HG02870 (cell line): Measurements from ENCODE around the gene NRSN2.
A peak's percentile ranks its signal among the peaks of the same experiment; 100 is the strongest.
"Not testable (repeated sequence)": the region's sequence is repeated elsewhere in the genome, so short reads cannot be mapped to it uniquely, and the experiment has no call there.

Experiments
- ATAC-seq: cut with Tn5 transposase; IDR thresholded peaks from one replicate; pipeline ENCODE4 v1.9.1; 2021; ENCODE audit warnings: mild to moderate bottlenecking, moderate library complexity; ENCODE audit not compliant: unreplicated experiment

The NRSN2 gene

DNA sequence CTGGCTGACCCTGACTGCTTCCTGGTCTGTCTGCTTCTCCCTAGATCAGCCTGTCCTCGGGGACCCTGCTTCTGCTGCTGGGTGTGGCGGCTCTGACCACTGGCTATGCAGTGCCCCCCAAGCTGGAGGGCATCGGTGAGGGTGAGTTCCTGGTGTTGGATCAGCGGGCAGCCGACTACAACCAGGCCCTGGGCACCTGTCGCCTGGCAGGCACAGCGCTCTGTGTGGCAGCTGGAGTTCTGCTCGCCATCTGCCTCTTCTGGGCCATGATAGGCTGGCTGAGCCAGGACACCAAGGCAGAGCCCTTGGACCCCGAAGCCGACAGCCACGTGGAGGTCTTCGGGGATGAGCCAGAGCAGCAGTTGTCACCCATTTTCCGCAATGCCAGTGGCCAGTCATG is 6.3 kb downstream of the NRSN2 start:
- no peak for ATAC-seq

DNA sequence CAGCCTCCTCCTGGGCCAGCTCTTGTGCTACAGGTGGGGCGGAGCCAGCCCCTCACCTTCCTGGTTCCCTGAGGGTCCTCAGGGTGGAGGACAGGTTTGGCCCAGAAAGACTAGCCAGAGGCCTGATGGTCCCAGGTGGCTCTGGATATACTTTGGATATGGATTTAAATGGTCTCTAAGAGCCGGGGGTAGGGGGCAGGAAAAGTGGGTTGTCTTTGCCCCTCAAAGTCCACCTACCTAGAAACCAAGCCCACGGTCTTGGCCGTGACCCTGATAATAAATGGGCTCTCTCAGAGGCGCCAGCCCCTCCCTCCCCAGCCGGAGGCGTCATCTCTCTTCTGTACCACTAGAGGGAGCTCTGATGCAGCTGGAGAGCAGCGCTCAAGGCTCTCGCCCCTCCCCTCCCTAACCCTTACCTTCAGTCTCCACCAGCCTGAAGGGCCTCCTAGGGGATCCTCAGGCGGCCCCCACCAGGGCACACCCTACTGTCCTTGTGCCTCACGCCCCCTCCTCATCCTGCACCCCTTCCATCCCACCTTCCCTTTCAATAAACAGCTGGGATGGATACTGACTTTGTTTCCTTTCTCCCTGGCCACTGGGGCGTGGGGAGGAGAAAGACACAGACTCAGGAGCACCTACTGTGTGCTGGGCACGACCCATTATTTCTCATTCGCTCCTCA is 7.5 kb downstream of the NRSN2 start:
- ATAC-seq = peak; percentile 86

DNA sequence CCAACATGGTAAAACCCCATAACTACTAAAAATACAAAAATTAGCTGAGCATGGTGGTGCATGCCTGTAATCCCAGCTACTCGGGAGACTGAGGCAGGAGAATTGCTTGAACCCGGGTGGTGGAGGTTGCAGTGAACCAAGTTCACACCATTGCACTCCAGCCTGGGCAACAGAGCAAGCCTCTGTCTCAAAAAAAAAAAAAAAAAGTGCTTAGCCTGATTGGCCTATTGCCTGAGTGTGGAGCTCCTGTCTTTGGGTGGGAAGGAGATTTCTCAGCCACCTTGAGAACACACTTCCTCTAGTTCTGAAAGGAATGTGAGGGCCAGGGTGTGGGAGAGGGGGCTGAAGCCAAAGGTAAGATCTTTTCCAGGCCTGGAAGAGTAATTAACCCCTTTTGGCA is 9.2 kb downstream of the NRSN2 start:
- ATAC-seq = not testable (repeated sequence)

DNA sequence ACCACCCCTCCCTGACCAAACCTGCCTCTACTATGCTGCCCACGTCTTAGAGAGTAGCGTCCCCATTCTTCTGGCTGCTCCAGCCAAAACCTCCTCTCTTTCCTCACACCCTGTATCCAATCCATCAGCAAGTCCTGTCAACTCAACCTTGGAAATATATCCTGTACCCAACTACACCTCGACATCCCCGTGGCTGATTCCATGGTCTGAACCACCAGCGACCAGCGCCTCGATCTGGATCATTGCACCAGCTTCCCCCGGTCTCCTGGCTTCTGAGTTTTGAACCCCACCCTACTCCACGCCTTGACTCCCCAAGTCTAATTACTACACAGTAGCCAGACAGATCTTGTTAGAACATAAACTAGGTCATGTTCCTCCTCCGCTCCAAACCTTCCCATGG is 9.8 kb downstream of the NRSN2 start:
- ATAC-seq = no peak

DNA sequence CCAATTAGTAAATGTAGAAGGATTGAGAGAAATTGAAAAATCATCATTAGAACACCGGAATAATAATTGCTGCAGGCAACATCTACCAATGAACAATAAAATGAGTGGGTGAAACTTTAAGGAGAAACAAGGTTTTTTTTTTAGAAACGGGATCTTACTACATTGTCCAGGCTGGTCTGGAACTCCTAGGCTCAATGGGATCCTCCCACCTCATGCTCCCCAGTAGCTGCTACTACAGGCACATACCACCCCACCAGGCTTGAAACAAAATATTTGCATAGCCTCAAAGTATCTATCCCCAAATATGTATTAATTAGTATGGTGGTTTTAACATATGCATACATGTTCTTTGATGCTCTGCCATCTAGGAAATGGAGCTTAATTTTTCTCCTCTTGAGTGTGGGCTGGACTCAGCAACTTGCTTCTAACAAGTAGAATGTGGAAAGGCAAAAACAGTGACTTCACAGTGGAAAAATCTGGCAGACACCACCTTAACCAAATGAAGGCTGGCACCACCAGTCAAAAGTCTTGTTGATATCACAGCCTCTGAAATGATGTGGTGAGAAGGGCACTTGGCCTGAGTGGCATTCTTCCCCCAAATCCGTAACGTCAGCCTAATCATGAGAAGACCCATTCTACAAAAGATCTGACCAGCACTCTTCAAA is 12.1 kb downstream of the NRSN2 start:
- ATAC-seq = no peak

DNA sequence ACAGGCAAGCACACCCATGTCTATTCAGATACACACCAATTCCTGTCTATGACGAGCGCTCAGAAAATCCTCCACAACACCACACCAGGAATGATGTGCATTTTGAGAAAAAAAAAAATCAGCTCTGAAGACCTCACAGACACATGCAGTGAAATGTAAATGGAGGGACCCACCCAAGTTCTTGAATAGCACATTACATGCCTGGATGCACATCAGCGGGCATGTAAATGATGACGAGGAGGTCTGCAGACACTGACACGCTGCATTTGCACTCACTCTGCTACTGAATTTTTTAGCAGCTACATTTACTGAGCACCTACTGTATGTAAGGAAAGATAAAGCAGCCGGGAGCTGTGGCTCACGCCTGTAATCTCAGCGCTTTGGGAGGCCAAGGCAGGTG is 14.7 kb downstream of the NRSN2 start:
- no peak for ATAC-seq

DNA sequence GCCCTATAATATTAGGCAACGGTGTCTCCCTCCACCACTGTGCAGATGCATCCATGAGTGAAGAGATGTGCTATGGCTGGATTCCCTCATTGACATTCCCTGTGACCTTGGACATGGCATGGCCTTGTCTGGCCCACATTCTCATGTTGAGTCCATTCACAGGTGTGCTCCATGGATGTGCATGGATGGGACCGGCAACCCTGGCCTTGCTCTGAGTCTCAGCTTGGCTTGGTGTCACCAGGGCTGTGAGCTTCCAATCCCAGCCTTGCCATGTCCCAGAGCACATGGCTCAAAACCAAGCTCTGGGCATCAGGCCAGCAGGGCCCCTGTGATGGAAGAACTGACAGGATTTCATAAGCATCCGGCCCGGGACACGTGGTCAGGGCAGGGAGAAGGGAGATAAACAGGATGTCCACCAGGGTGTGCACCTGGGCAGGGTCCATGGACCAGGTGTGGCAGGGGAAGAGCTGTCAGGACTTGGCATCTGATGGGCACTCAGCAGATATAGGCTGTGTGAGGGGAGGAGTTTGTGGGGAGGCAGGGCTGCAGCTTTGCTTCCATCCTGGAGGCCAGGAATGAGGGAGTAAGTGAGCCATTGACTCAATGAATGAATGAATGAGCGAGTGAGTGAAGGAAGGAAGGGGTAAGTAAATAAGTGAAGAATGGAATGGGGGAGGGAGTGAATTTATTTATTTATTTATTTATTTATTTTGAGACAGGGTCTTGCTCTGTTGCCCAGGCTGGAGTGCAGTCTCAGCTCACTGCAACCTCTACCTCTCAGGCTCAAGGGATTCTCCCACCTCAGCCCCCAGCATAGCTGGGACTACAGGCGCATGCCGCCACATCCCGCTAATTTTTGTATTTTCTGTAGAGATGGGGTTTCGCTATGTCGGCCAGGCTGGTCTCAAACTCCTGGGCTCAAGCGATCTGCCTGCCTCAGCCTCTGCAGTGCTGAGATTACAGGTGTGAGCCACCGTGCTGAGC is 15.7 kb downstream of the NRSN2 start:
- ATAC-seq = no peak

DNA sequence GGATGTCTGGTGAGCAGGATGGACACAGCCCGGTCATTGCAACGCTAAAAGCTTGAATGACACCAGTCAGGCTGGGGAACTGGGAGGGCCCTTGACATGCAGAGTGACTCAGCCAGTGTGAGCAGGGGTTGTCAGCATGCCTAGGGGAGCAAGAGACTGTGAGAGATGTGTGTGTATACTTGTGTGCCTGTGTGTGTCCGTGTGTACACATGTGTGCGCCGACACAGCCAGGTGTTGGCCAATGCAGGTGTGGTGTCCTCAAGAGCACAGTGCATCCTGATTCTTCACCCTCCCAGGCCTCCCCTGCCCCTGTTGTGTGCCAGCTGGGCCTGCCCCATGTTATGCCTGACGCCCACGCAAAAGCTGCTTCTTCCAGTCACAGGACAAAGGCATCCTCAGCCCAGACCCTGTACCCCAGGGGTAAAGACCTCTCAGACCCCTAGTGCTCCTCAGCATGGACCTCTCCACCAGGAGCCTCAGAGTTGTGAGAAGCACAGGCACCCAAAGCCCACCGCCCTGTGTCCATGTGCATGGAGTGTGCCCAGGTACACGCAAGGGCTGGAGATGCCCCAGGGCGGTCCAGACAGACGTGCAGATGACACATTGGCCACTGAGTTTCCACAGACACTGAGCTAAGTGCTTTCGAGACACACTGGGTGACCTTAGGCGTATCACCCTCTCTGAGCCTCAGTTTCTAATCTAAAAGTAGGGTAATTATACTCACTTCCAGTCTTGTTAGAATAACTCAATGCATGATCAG is 16.6 kb downstream of the NRSN2 start:
- no peak for ATAC-seq

DNA sequence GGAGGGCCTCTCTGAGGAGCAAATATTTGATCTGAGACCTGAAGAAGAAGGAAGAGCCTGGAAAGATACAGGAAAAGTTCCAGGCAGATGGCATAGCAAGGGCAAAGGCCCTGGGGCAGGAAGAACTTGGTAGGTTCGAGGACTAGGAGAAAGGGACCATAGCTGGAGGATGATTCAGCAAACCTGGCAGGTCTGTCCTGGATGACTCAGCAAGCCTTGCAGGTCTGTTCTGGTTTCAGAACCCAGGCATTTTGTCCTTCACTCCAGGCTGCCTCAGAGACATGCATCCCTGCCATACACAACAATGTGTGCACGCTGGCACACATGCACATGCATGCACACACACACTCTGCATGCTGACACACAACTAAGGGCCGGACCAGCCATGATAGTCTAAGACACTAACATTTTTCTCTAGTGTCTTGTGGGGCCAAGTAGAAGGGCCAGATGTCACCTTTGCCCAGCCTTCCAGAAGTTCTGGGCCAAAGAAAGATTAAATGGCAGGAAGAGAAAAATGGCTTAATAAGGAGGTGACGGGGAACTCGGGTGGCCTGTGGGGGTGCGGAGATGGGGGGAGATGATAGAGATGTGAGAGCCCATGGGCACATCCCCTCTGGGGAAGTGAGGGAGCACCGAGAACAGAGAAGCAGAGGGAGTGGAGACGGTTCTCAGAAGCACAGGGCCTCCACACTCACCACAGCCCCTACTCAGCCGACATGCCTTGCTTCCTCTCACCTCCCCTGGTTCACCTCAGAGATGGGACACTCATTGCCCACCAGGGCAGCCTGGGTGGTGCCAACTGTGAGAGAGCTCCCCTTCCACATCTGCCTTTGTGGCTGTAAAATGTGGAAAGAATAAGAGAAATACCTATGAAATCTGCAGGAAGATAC is 18.2 kb downstream of the NRSN2 start:
- ATAC-seq = no peak

DNA sequence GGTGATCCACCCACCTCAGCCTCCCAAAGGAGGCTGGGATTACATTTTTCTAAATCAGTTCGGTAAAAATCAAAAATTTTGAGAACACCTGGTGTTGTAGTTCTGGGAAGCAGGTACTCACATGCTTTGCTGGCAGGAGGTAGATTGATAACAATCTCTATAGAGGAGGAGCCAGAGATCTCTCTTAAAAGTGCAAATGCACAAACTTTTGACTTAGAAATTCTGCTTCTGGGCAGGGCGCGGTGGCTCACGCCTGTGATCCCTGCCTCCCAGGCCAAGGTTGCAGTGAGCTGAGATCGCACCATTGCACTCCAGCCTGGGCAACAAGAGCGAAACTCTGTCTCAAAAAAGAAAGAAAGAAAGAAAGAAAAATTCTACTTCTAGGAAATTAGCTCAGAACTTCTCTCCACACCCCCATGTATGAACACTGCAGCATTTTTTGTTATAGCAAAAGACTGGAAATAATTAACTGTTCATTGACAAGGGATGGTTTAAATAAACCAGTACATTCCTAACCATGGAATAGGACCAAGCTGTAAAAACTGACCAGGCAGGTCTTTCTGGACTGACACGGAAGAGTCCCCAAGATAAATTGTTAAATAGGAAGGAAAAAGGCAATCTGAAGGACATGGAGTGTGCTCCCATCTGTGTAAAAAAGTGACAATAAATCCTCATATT is 19.3 kb downstream of the NRSN2 start:
- ATAC-seq = no peak

DNA sequence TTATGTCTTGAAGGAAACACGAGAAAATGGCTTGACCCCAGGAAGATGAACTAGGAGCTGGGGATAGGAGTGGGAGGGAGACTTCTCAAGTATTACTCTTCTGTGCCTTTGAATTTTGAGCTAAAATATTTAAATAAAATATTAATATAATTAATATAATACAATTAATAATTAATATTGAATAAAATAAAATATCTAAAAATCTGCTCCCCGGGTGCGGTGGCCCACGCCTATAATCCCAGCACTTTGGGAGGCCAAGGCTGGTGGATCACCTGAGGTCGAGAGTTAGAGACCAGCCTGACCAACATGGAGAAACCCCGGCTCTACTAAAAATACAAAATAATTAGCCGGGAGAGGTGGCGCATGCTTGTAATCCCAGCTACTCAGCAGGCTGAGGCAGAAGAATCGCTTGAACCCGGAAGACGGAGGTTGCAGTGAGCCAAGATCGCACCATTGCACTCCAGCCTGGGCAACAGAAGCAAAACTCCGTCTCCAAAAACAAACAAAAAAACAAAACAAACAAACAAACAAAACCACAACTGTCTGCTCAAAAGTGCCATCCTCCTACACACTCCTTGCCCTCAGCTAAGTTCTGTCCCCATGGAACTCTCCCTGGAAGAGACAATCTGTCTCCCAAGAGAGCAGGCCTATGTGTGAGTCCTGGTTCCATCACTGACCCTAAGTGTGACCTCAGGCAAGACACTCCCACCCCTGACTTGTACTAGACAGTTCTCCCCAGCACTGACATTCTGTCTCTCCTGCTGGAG is 20.0 kb downstream of the NRSN2 start:
- no peak for ATAC-seq

DNA sequence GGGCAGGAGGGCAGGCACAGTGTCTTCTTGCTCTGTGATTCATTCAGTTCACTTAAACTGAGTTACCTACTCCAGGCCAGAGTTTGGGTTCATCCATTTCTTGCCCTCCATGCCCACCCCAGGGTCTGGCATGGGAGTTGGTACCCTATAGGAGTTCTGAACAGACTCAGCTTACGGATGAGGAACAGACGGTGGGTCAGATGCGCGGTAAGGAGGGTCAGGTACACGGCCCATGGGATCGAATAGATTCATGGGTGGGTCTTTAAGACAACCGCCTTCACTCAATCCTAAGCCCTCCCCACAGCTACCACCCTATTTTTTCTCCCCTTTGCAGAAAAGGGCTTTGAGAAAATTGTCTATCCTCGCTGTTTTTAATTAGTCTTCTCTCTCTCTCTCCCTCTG is 20.6 kb downstream of the NRSN2 start:
- ATAC-seq = no peak

DNA sequence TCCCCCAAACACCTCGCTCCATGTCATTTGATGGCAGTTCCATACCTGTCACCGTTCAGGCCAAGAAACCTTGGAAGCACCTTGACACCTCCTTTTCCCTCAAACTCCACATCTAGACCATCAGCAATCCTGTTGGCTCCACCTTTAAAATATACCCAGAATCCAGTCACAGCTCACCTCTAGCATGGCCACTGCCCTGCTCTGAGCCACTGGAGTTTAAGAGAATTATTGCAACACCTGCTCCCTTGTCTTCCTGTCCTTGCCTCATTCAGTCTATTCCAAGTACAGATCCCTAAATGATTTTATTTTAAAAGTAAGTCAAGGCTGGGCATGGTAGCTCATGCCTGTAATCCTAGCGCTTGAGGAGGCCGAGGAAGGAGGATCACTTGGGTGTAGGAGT is 22.0 kb downstream of the NRSN2 start:
- no peak for ATAC-seq

DNA sequence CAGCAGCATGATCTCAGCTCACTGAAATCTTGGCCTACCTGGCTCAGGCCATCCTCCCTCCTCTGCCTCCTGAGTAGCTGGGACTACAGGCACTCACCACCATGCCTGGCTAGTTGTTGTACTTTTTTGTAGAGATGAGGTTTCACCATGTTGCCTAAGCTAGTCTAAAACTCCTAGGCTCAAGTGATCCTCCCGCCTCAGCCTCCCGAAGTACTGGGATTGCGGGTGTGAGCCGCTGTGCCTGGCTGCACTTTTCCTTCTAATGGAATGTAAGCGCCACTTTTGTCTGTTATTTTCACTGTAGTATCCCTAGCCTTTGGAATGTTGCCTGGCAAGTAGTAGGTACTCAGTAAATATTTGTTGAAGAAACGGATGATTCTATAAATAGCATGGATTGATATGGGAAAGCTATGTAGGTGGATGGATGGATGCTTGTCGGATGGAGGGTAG is 23.3 kb downstream of the NRSN2 start:
- no peak for ATAC-seq

DNA sequence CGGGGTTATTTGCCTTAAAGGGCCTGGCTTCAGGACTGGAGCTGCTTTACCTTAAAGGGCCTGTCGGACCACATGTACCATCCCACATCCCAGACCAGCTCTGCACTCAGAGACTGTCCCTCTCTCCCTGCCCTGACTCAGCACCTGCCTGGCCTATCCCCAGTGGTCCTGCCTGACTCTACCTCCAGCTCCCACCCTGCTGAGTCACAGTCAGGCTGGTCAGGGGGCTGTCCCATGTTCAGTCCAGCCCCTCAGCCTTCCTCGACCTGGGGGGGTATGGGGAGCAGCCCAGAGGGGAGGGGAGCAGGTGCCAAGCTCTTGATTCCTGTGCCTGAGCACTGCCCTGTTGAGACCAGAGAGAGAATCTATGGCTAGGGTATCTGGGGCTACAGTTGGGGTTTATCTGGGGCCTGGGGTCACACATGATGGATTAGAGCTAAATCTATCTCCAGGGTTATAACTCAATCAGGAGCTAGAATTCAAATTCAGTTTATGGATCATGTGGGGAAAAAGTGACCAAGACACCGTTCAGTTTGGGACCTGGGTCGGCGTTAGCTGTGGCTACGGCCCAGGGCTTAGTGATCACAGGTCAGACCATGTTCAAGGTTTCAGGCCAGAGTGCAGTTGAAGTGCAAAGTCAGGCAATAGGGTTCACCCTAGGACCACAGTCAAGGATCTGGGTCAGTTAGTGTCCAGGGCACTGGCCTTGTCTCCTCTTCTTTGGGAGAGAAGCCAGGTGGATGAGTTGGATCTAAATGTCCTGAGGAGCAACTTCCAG is 24.3 kb downstream of the NRSN2 start:
- ATAC-seq = no peak

DNA sequence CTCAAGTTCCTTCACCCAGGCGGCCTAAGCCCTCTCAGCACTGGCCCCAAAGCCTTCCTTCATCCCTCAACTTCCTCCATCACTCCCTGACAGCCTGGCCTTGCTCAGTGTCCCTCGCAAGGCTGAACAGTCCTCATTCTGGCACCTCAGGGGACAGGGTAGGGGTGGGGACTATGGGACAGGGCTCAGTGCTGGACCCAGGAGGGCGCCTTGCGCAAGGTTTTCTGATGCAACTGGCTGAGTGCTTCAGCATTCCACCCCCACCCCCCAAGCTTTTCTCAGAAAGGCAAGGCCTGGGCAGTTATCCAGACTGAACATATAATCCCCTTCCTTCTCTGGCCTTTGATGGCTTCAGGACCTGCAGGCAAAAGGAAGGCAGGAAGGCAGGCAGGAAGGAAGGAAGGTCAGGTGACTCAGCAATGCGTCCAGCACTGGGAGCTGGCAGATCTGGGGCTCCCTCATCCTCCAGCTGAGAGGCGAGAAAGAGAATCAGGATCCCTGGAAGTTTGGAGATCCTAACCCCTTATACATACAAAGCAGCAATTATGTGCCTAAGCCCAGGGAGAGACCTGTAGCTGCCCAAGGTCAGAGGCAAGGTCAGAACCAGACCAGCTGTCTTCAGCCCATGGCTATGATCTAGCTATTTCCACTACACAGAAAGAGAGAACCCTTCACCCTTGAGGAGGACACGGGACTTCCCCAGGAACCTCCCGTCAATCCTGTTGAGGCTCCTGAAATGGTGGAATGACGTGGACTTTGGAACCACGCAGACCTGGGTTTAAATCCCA is 25.0 kb downstream of the NRSN2 start:
- no peak for ATAC-seq

DNA sequence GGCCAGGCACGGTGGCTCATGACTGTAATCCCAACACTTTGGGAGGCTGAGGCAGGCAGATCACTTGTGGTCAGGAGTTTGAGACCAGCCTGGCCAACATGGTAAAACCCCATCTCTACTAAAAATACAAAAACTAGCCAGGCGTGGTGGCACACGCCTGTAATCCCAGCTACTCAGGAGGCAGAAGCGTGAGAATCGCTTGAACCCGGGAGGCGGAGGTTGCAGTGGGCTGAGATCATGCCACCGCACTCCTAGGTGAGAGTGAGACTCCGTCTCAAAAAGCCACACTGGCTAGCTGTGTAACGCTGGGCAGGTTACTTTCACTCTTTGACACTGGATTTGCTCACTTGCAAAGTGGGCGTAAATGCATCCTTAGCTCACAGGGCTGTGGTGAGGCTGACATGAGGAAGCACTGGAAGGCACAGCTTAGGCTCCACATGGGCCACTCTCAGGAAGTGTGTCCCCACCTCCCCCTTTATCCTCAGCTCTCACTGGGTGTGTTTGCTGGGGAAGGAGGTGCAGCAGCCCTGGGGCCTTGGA is 25.7 kb downstream of the NRSN2 start:
- ATAC-seq = not testable (repeated sequence)
